ENCODE measurements around the gene KLHDC8B. TPM values are rescaled to one million over a fixed set of nuclear protein-coding genes. Genes with fewer than 3 reads are reported as not detected.

KLHDC8B gene
- total RNA-seq, 1 experiment from 2014 or later = 1.7 TPM

- Mint-ChIP-seq H3K4me1 (ENCODE audit: insufficient read depth, unreplicated experiment) (peaks cover 6% of the 10 kb centered on the region), H3K27ac (ENCODE audit: low read depth, unreplicated experiment) (no peak overlapping the region), H3K27me3 (ENCODE audit: insufficient read depth, unreplicated experiment) (no peaks in the 10 kb centered on the region), H3K9me3 (ENCODE audit: unreplicated experiment) (no peaks in the 10 kb centered on the region), H3K36me3 (ENCODE audit: insufficient read depth, unreplicated experiment) (peaks cover 70% of the 10 kb centered on the region), H3K4me3 (ENCODE audit: unreplicated experiment) (no peak overlapping the region)
- no peak for DNase-seq (ENCODE audit: unreplicated experiment)
- CTCF ChIA-PET = no interaction called here
- intact Hi-C loops (cut with micrococcal nuclease) = no loop called here
- TF ChIP-seq CTCF (IDR thresholded peaks at IDR 0.05; ENCODE audit: unreplicated experiment) = no peak
- no TSS peak for BruUV-seq (replicated peaks)
- POLR2A ChIA-PET = interaction anchor here (1.0 kb wide), 1 partner anchor 55 kb away, joined by 3 read pairs; no protein-coding TSS in a partner anchor
Measured at GRCh38 chr3:49123687-49124086, 47.7 kb upstream of the KLHDC8B start.

GRCh38 chr3:49124203-49124602 is 47.2 kb upstream of the KLHDC8B start:
- BruUV-seq (replicated peaks) = no TSS peak
- H3K9me3 Mint-ChIP-seq (ENCODE audit: unreplicated experiment) = no peaks in the 10 kb centered on the region
- H3K27me3 Mint-ChIP-seq (ENCODE audit: insufficient read depth, unreplicated experiment) = no peaks in the 10 kb centered on the region
- peaks cover 70% of the 10 kb centered on the region for H3K36me3 Mint-ChIP-seq (ENCODE audit: insufficient read depth, unreplicated experiment)
- intact Hi-C loops (cut with micrococcal nuclease) = no loop called here
- no peak for DNase-seq (ENCODE audit: unreplicated experiment)
- TF ChIP-seq CTCF (IDR thresholded peaks at IDR 0.05; ENCODE audit: unreplicated experiment) = no peak
- CTCF ChIA-PET = interaction anchor here (0.6 kb wide), 1 partner anchor 216 kb away, joined by 3 read pairs; no protein-coding TSS in a partner anchor
- peaks cover 3% of the 10 kb centered on the region for H3K4me1 Mint-ChIP-seq (ENCODE audit: insufficient read depth, unreplicated experiment)
- H3K4me3 Mint-ChIP-seq (ENCODE audit: unreplicated experiment) = no peak overlapping the region
- POLR2A ChIA-PET = interaction anchor here (1.0 kb wide), 1 partner anchor 54 kb away, joined by 3 read pairs; no protein-coding TSS in a partner anchor
- H3K27ac Mint-ChIP-seq (ENCODE audit: low read depth, unreplicated experiment) = no peak overlapping the region

- Mint-ChIP-seq H3K9me3 (ENCODE audit: unreplicated experiment) (no peaks in the 10 kb centered on the region), H3K4me1 (ENCODE audit: insufficient read depth, unreplicated experiment) (no peaks in the 10 kb centered on the region), H3K36me3 (ENCODE audit: insufficient read depth, unreplicated experiment) (peaks cover 75% of the 10 kb centered on the region), H3K4me3 (ENCODE audit: unreplicated experiment) (no peak overlapping the region), H3K27ac (ENCODE audit: low read depth, unreplicated experiment) (no peak overlapping the region), H3K27me3 (ENCODE audit: insufficient read depth, unreplicated experiment) (no peaks in the 10 kb centered on the region)
- TF ChIP-seq CTCF (IDR thresholded peaks at IDR 0.05; ENCODE audit: unreplicated experiment) = no peak
- no TSS peak for BruUV-seq (replicated peaks)
- intact Hi-C loops (cut with micrococcal nuclease) = no loop called here
- CTCF ChIA-PET = interaction anchor here (0.6 kb wide), 1 partner anchor 215 kb away, joined by 3 read pairs; no protein-coding TSS in a partner anchor
- POLR2A ChIA-PET = no interaction called here
- no peak for DNase-seq (ENCODE audit: unreplicated experiment)
Measured at GRCh38 chr3:49124991-49125670, 46.3 kb upstream of the KLHDC8B start.

GRCh38 chr3:49131040-49131439 is 40.4 kb upstream of the KLHDC8B start:
- no TSS peak for BruUV-seq (replicated peaks)
- H3K27me3 Mint-ChIP-seq (ENCODE audit: insufficient read depth, unreplicated experiment) = no peaks in the 10 kb centered on the region
- peaks cover 42% of the 10 kb centered on the region for H3K36me3 Mint-ChIP-seq (ENCODE audit: insufficient read depth, unreplicated experiment)
- no peak for DNase-seq (ENCODE audit: unreplicated experiment)
- no peak for TF ChIP-seq CTCF (IDR thresholded peaks at IDR 0.05; ENCODE audit: unreplicated experiment)
- POLR2A ChIA-PET = interaction anchor here (0.6 to 5.0 kb wide), 5 partner anchors 11 to 109 kb away, joined by 3 to 64 read pairs (median 29); partner anchors contain the start of genes NDUFAF3, QARS1, QRICH1 and USP19
- intact Hi-C loops (cut with micrococcal nuclease) = no loop called here
- peak overlapping the region; percentile 90 for H3K4me3 Mint-ChIP-seq (ENCODE audit: unreplicated experiment)
- CTCF ChIA-PET = interaction anchor here (0.6 to 1.1 kb wide), 3 partner anchors 18 to 143 kb away, joined by 3 to 6 read pairs (median 3); no protein-coding TSS in a partner anchor
- H3K4me1 Mint-ChIP-seq (ENCODE audit: insufficient read depth, unreplicated experiment) = peaks cover 16% of the 10 kb centered on the region
- H3K9me3 Mint-ChIP-seq (ENCODE audit: unreplicated experiment) = no peaks in the 10 kb centered on the region
- H3K27ac Mint-ChIP-seq (ENCODE audit: low read depth, unreplicated experiment) = peak overlapping the region; percentile 84

All from MCF 10A (cell line).